Measurements from ENCODE around the gene ATP2B2. TPM values are rescaled to one million over a fixed set of nuclear protein-coding genes. Genes with fewer than 3 reads are reported as not detected.

ATP2B2 gene
- total RNA-seq, 1 donor from 2014 or later: not detected

GRCh38 chr3:10515396-10515795 lies 10.0 kb upstream of the ATP2B2 start:
- Mint-ChIP-seq H3K27me3 (ENCODE audit: low read depth) (peaks cover 2% of the 10 kb centered on the region), H3K9me3 (no peaks in the 10 kb centered on the region), H3K4me3 (ENCODE audit: low read depth) (no peak overlapping the region), H3K4me1 (ENCODE audit: low read depth) (no peaks in the 10 kb centered on the region), H3K36me3 (ENCODE audit: low read depth) (no peaks in the 10 kb centered on the region), H3K27ac (no peak overlapping the region)
- intact Hi-C loops (cut with micrococcal nuclease): no loop called here
- no peak for DNase-seq (ENCODE audit: low spot score)

GRCh38 chr3:10514407-10515069 lies 9.2 kb upstream of the ATP2B2 start:
- no peak overlapping the region for H3K27ac Mint-ChIP-seq
- DNase-seq (ENCODE audit: low spot score): no peak
- H3K4me3 Mint-ChIP-seq (ENCODE audit: low read depth): no peak overlapping the region
- intact Hi-C loops (cut with micrococcal nuclease): no loop called here
- no peaks in the 10 kb centered on the region for H3K4me1 Mint-ChIP-seq (ENCODE audit: low read depth)
- no peaks in the 10 kb centered on the region for H3K9me3 Mint-ChIP-seq
- H3K27me3 Mint-ChIP-seq (ENCODE audit: low read depth): peaks cover 2% of the 10 kb centered on the region
- H3K36me3 Mint-ChIP-seq (ENCODE audit: low read depth): no peaks in the 10 kb centered on the region

GRCh38 chr3:10513306-10513705 lies 7.9 kb upstream of the ATP2B2 start:
- Mint-ChIP-seq H3K27ac (no peak overlapping the region), H3K27me3 (ENCODE audit: low read depth) (peaks cover 5% of the 10 kb centered on the region), H3K4me1 (ENCODE audit: low read depth) (no peaks in the 10 kb centered on the region), H3K36me3 (ENCODE audit: low read depth) (no peaks in the 10 kb centered on the region), H3K9me3 (no peaks in the 10 kb centered on the region), H3K4me3 (ENCODE audit: low read depth) (no peak overlapping the region)
- no peak for DNase-seq (ENCODE audit: low spot score)
- intact Hi-C loops (cut with micrococcal nuclease): no loop called here

DNA sequence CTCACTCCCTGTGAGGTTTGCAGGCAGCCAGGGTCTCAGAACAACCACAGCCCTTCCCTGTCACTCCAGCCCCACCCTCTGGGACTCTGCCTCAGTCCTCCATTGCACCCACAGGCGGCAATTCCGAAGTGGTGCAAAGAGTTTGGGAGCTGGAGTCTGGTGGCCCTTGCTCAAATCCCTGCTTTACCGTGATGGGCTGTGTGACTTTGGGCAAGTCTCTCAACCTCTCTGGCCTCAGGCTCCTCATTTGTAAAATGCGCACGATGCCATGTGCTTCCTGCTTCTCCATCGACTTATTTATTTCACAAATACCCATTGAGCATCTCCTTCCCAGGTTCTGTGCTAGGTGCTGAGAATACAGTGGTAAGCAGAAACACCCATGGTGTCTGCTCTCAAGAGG lies 7.3 kb upstream of the ATP2B2 start:
- Mint-ChIP-seq H3K36me3 (ENCODE audit: low read depth) (no peaks in the 10 kb centered on the region), H3K27ac (no peak overlapping the region), H3K9me3 (no peaks in the 10 kb centered on the region), H3K4me1 (ENCODE audit: low read depth) (no peaks in the 10 kb centered on the region), H3K27me3 (ENCODE audit: low read depth) (peaks cover 5% of the 10 kb centered on the region), H3K4me3 (ENCODE audit: low read depth) (no peak overlapping the region)
- no peak for DNase-seq (ENCODE audit: low spot score)
- intact Hi-C loops (cut with micrococcal nuclease): no loop called here

DNA sequence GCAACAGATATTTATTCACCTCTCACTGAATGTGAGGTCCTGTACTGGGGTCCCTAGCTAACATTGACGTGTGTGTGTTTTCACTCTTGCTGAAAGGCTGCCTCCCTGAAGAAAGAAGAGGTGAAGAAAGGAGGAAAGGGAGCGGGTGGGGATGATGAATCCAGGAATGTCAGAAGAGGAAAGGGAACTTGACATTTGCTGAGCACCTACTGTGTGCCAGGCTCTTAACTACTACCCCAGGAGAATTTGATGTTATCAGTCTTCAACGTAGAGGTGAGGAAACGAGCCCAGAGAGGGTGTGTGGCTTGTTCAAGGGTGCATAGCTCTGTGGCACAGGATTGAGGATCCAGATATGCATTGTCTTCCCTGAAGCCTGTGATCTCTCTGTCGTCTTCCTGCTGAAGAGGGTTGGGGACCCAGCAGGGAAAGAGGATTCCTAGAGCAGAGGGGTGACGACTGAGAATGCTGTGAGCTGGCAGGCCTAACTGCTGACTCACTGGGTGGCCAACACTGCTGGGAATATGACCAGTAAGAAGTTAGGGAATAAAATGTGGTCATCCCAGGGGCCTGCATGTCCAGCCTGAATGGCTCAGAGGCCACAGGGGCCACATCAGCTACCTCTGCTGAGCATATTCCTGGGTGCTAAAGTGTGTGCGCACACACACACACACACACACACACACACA lies 6.6 kb upstream of the ATP2B2 start:
- intact Hi-C loops (cut with micrococcal nuclease): no loop called here
- no peaks in the 10 kb centered on the region for H3K4me1 Mint-ChIP-seq (ENCODE audit: low read depth)
- no peak for DNase-seq (ENCODE audit: low spot score)

GRCh38 chr3:10510743-10511432 lies 5.5 kb upstream of the ATP2B2 start:
- Mint-ChIP-seq H3K27ac (no peak overlapping the region), H3K27me3 (ENCODE audit: low read depth) (peaks cover 7% of the 10 kb centered on the region), H3K4me3 (ENCODE audit: low read depth) (no peak overlapping the region), H3K4me1 (ENCODE audit: low read depth) (no peaks in the 10 kb centered on the region), H3K36me3 (ENCODE audit: low read depth) (no peaks in the 10 kb centered on the region), H3K9me3 (no peaks in the 10 kb centered on the region)
- intact Hi-C loops (cut with micrococcal nuclease): no loop called here
- DNase-seq (ENCODE audit: low spot score): no peak

More for the DNA sequence above, 6.6 kb upstream of the ATP2B2 start:
- Mint-ChIP-seq H3K9me3 (no peaks in the 10 kb centered on the region), H3K27ac (no peak overlapping the region), H3K27me3 (ENCODE audit: low read depth) (peaks cover 3% of the 10 kb centered on the region), H3K36me3 (ENCODE audit: low read depth) (no peaks in the 10 kb centered on the region), H3K4me3 (ENCODE audit: low read depth) (no peak overlapping the region)

GRCh38 chr3:10510086-10510742 lies 4.8 kb upstream of the ATP2B2 start:
- H3K27me3 Mint-ChIP-seq (ENCODE audit: low read depth): peaks cover 9% of the 10 kb centered on the region
- no peaks in the 10 kb centered on the region for H3K36me3 Mint-ChIP-seq (ENCODE audit: low read depth)
- no peak overlapping the region for H3K27ac Mint-ChIP-seq
- H3K9me3 Mint-ChIP-seq: no peaks in the 10 kb centered on the region
- no peak overlapping the region for H3K4me3 Mint-ChIP-seq (ENCODE audit: low read depth)
- no peak for DNase-seq (ENCODE audit: low spot score)
- no peaks in the 10 kb centered on the region for H3K4me1 Mint-ChIP-seq (ENCODE audit: low read depth)
- intact Hi-C loops (cut with micrococcal nuclease): no loop called here

DNA sequence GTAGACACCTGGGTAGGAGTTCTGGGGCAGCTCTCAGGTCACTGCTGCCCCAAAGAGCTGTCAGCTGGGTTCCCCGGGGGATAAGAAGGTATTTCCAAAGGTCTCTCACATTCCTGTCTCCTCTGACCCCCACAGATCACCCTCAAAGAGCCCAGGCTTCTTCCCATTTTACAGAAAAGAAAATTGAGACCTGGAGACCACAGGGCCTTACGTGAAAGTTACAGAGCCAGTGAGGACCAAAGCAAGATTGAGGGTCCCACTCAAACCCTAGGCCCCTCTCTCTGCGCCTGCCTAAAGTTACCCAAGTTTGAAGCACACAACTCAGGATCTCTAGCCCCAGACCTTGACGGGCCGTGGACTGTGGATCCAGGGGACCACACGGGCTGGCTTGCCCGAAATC lies 3.9 kb upstream of the ATP2B2 start:
- intact Hi-C loops (cut with micrococcal nuclease): no loop called here
- H3K9me3 Mint-ChIP-seq: no peaks in the 10 kb centered on the region
- H3K4me1 Mint-ChIP-seq (ENCODE audit: low read depth): no peaks in the 10 kb centered on the region
- no peak overlapping the region for H3K27ac Mint-ChIP-seq
- H3K27me3 Mint-ChIP-seq (ENCODE audit: low read depth): peaks cover 16% of the 10 kb centered on the region
- H3K36me3 Mint-ChIP-seq (ENCODE audit: low read depth): no peaks in the 10 kb centered on the region
- no peak for DNase-seq (ENCODE audit: low spot score)
- no peak overlapping the region for H3K4me3 Mint-ChIP-seq (ENCODE audit: low read depth)

GRCh38 chr3:10508619-10509260 lies 3.4 kb upstream of the ATP2B2 start:
- Mint-ChIP-seq H3K36me3 (ENCODE audit: low read depth) (no peaks in the 10 kb centered on the region), H3K9me3 (no peaks in the 10 kb centered on the region)
- intact Hi-C loops (cut with micrococcal nuclease): no loop called here

DNA sequence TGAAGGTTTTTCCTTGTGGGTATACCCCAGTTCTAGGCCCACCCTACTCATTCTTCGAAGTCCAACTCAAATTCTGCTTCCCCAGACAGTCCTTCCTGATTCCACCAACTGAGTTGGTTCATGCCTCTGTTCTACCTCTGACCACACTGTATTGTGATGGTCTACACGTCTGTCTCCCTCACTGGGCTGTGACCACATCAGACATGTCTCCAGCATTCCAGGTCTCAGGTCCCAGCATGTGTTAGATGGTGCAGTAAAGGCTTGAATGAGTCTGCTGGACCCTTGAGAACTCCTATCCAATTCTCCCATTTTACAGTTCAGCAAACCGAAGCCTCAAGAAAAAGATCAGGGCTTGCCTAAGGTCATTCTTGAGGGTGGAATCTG lies 2.8 kb upstream of the ATP2B2 start:
- no peak for DNase-seq (ENCODE audit: low spot score)
- Mint-ChIP-seq H3K4me1 (ENCODE audit: low read depth) (no peaks in the 10 kb centered on the region), H3K4me3 (ENCODE audit: low read depth) (no peak overlapping the region), H3K27ac (no peak overlapping the region), H3K36me3 (ENCODE audit: low read depth) (no peaks in the 10 kb centered on the region), H3K9me3 (no peaks in the 10 kb centered on the region), H3K27me3 (ENCODE audit: low read depth) (peaks cover 23% of the 10 kb centered on the region)
- intact Hi-C loops (cut with micrococcal nuclease): no loop called here

More at GRCh38 chr3:10508619-10509260, 3.4 kb upstream of the ATP2B2 start:
- H3K4me1 Mint-ChIP-seq (ENCODE audit: low read depth): no peaks in the 10 kb centered on the region
- no peak overlapping the region for H3K4me3 Mint-ChIP-seq (ENCODE audit: low read depth)
- DNase-seq (ENCODE audit: low spot score): no peak
- peaks cover 22% of the 10 kb centered on the region for H3K27me3 Mint-ChIP-seq (ENCODE audit: low read depth)
- H3K27ac Mint-ChIP-seq: no peak overlapping the region

GRCh38 chr3:10507331-10507730 lies 1.9 kb upstream of the ATP2B2 start:
- no peak for DNase-seq (ENCODE audit: low spot score)
- Mint-ChIP-seq H3K9me3 (no peaks in the 10 kb centered on the region), H3K4me3 (ENCODE audit: low read depth) (no peak overlapping the region), H3K27me3 (ENCODE audit: low read depth) (peaks cover 23% of the 10 kb centered on the region), H3K36me3 (ENCODE audit: low read depth) (no peaks in the 10 kb centered on the region), H3K4me1 (ENCODE audit: low read depth) (no peaks in the 10 kb centered on the region), H3K27ac (no peak overlapping the region)
- intact Hi-C loops (cut with micrococcal nuclease): no loop called here

DNA sequence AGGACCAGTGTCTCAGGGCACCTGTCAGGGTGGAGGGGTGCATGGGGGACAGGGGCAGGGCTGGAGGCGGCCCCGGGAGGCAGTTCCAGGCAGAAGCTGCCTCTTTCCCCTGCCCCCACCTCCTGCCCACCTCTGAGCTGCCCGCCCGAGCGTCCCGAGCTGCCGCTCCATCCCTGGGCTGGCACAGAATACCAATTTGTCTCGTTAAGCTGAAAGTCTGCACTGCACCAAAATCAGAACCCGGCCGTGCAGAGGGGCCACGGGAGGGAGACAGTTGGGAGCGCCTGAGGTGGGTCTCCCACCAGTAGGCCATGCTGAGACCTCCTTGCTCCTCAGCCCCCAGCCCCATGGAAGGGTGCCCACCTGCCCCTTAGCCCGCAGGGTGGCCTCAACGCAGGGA lies 1.3 kb upstream of the ATP2B2 start:
- Mint-ChIP-seq H3K4me3 (ENCODE audit: low read depth) (no peak overlapping the region), H3K36me3 (ENCODE audit: low read depth) (no peaks in the 10 kb centered on the region), H3K27ac (no peak overlapping the region), H3K27me3 (ENCODE audit: low read depth) (peaks cover 23% of the 10 kb centered on the region), H3K4me1 (ENCODE audit: low read depth) (no peaks in the 10 kb centered on the region), H3K9me3 (no peaks in the 10 kb centered on the region)
- intact Hi-C loops (cut with micrococcal nuclease): no loop called here
- no peak for DNase-seq (ENCODE audit: low spot score)

Measured in activated T-helper 2 cell treated with anti-CD3 and anti-CD28 coated beads, Interferon-gamma antibody, Interleukin-2, Interleukin-4, amounts not matched to agents 10 μg/mL and 5 μg/mL and 100 μg/mL, durations not matched to agents 14 hours and 24 hours and 36 hours (primary cell).